Fibroblast of lung (primary cell): ENCODE results near the gene PCYT1A.

Experiments used
- CTCF ChIP-seq, 2 donors: IDR thresholded peaks in 1 of 2; conservative IDR thresholded peaks in 1 of 2; 1 replicate in 1 of 2; 2 replicates in 1 of 2; pipeline ENCODE4 v1.5.1; 2011 to 2012; ENCODE audit warnings: low read length in 2 of 2, control low read depth in 1 of 2, inconsistent platforms in 1 of 2, low read depth in 1 of 2, mild to moderate bottlenecking in 1 of 2
- EZH2 ChIP-seq: IDR thresholded peaks from 2 replicates; pipeline ENCODE4 v1.5.1; 2012; ENCODE audit warnings: low read length, control low read depth, mild to moderate bottlenecking; ENCODE audit errors: missing control alignments

DNA sequence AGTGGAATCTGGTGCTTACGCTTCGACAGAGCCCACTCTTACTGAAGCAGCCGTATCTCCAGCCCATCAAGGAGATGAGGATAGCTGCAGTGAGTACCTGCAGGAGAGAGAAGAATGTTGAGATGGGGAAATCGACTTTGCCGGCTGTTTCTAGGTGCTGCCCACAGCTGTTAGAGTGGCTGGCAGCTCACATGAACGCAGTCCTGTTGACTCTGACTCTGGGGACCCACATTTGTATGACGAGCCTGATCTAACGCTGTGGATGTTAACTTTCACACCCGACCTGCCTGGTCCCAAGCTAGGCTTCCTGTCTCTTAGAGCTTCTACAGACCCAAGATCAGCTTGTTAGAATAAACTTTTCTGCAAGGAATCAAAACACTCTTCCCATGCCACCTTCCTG is 39.4 kb upstream of the PCYT1A start:
- TF ChIP-seq CTCF (conservative IDR thresholded peaks at IDR 0.05 in 1 of 2, IDR thresholded peaks at IDR 0.05 in 1 of 2; ENCODE audit: low read depth in 1 of 2, low read length in 2 of 2) (no peak), EZH2 (no peak)
